Measurements from ENCODE around the gene VPS26A. TPM values are rescaled to one million over a fixed set of nuclear protein-coding genes. Genes with fewer than 3 reads are reported as not detected.

The VPS26A gene
- total RNA-seq, 1 donor from 2014 or later = 61.6 TPM

GRCh38 chr10:69090685-69091084 is 33.3 kb upstream of the VPS26A start:
- Histone ChIP-seq H3K36me3 (ENCODE audit: insufficient read depth, low read length) (no peaks in the 10 kb centered on the region), H3K4me3 (ENCODE audit: insufficient read depth, low read depth, low read length) (no peak overlapping the region), H3K9me3 (ENCODE audit: insufficient read depth, low read depth, low read length) (no peaks in the 10 kb centered on the region), H3K27ac (ENCODE audit: low read depth, low read length) (no peak overlapping the region), H3K4me1 (ENCODE audit: insufficient read depth, low read length) (peaks cover 7% of the 10 kb centered on the region), H4K20me1 (ENCODE audit: insufficient read depth, low read length) (no peaks in the 10 kb centered on the region), H3K4me2 (ENCODE audit: low read length) (peak overlapping the region; percentile 64), H3K27me3 (ENCODE audit: insufficient read depth, low read length) (no peaks in the 10 kb centered on the region), H3K9ac (ENCODE audit: low read length) (no peak overlapping the region), H2AFZ (ENCODE audit: low read depth, low read length) (no peak overlapping the region), H3K79me2 (ENCODE audit: insufficient read depth, low read length) (peaks cover 39% of the 10 kb centered on the region)
- no peak overlapping the region for H3K27ac Mint-ChIP-seq (ENCODE audit: unreplicated experiment)
- no peaks in the 10 kb centered on the region for H3K4me1 Mint-ChIP-seq (ENCODE audit: low read depth, unreplicated experiment)
- FAIRE-seq = no peak
- H3K9me3 Mint-ChIP-seq (ENCODE audit: unreplicated experiment) = no peaks in the 10 kb centered on the region
- DNase-seq (ENCODE audit: low read depth) = no peak
- H3K27me3 Mint-ChIP-seq (ENCODE audit: low read depth, unreplicated experiment) = peaks cover 3% of the 10 kb centered on the region
- H3K4me3 Mint-ChIP-seq (ENCODE audit: unreplicated experiment) = no peak overlapping the region
- TF ChIP-seq, protein P1, sequence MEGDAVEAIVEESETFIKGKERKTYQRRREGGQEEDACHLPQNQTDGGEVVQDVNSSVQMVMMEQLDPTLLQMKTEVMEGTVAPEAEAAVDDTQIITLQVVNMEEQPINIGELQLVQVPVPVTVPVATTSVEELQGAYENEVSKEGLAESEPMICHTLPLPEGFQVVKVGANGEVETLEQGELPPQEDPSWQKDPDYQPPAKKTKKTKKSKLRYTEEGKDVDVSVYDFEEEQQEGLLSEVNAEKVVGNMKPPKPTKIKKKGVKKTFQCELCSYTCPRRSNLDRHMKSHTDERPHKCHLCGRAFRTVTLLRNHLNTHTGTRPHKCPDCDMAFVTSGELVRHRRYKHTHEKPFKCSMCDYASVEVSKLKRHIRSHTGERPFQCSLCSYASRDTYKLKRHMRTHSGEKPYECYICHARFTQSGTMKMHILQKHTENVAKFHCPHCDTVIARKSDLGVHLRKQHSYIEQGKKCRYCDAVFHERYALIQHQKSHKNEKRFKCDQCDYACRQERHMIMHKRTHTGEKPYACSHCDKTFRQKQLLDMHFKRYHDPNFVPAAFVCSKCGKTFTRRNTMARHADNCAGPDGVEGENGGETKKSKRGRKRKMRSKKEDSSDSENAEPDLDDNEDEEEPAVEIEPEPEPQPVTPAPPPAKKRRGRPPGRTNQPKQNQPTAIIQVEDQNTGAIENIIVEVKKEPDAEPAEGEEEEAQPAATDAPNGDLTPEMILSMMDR (IDR thresholded peaks at IDR 0.05; ENCODE audit: insufficient read depth, low read depth, low read length) = no peak
- TF ChIP-seq EZH2 (IDR thresholded peaks at IDR 0.05; ENCODE audit: insufficient read depth, low read length) = no peak
- H3K36me3 Mint-ChIP-seq (ENCODE audit: low read depth, unreplicated experiment) = no peaks in the 10 kb centered on the region

DNA sequence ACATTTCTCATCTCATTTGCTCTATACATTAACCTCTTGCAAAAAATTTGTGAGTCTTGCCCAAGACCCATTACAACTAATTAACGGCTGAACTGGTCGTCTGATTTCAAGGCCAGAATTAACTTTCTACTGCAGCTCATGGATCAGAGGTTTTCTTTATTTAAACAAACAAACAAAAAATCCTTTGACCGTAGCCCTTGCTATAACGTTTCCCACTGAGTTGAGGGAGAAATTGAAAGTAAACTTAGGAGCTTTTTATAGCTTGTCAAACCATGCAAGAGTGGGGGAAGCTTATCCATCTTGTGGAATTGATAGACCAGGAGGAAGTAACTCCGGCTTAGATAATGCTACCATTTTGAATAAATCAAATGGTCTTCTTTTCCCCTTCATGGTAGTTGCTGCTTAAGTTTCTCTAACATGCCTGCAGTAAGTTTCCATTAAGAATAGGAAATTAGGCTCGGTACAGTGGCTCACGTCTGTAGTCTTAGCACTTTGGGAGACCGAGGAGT is 32.8 kb upstream of the VPS26A start:
- TF ChIP-seq, protein P1 (IDR thresholded peaks at IDR 0.05; ENCODE audit: insufficient read depth, low read depth, low read length) = no peak
- TF ChIP-seq EZH2 (IDR thresholded peaks at IDR 0.05; ENCODE audit: insufficient read depth, low read length) = no peak
- no peaks in the 10 kb centered on the region for H3K9me3 ChIP-seq (ENCODE audit: insufficient read depth, low read depth, low read length)
- Mint-ChIP-seq H3K36me3 (ENCODE audit: low read depth, unreplicated experiment) (no peaks in the 10 kb centered on the region), H3K9me3 (ENCODE audit: unreplicated experiment) (no peaks in the 10 kb centered on the region), H3K4me1 (ENCODE audit: low read depth, unreplicated experiment) (no peaks in the 10 kb centered on the region), H3K27me3 (ENCODE audit: low read depth, unreplicated experiment) (peaks cover 3% of the 10 kb centered on the region), H3K27ac (ENCODE audit: unreplicated experiment) (no peak overlapping the region), H3K4me3 (ENCODE audit: unreplicated experiment) (no peak overlapping the region)
- no peaks in the 10 kb centered on the region for H3K27me3 ChIP-seq (ENCODE audit: insufficient read depth, low read length)
- H4K20me1 ChIP-seq (ENCODE audit: insufficient read depth, low read length) = no peaks in the 10 kb centered on the region
- peak overlapping the region; percentile 64 for H3K4me2 ChIP-seq (ENCODE audit: low read length)
- H3K27ac ChIP-seq (ENCODE audit: low read depth, low read length) = no peak overlapping the region
- no peak overlapping the region for H2AFZ ChIP-seq (ENCODE audit: low read depth, low read length)
- H3K36me3 ChIP-seq (ENCODE audit: insufficient read depth, low read length) = no peaks in the 10 kb centered on the region
- no peak for FAIRE-seq
- DNase-seq (ENCODE audit: low read depth) = no peak
- H3K4me3 ChIP-seq (ENCODE audit: insufficient read depth, low read depth, low read length) = no peak overlapping the region
- peaks cover 44% of the 10 kb centered on the region for H3K79me2 ChIP-seq (ENCODE audit: insufficient read depth, low read length)
- peaks cover 5% of the 10 kb centered on the region for H3K4me1 ChIP-seq (ENCODE audit: insufficient read depth, low read length)
- H3K9ac ChIP-seq (ENCODE audit: low read length) = no peak overlapping the region

- Histone ChIP-seq H3K27ac (ENCODE audit: low read depth, low read length) (no peak overlapping the region), H3K4me2 (ENCODE audit: low read length) (no peak overlapping the region), H3K79me2 (ENCODE audit: insufficient read depth, low read length) (peaks cover 52% of the 10 kb centered on the region), H3K9ac (ENCODE audit: low read length) (no peak overlapping the region), H3K9me3 (ENCODE audit: insufficient read depth, low read depth, low read length) (no peaks in the 10 kb centered on the region), H3K27me3 (ENCODE audit: insufficient read depth, low read length) (no peaks in the 10 kb centered on the region), H3K4me1 (ENCODE audit: insufficient read depth, low read length) (peaks cover 3% of the 10 kb centered on the region), H3K4me3 (ENCODE audit: insufficient read depth, low read depth, low read length) (no peak overlapping the region), H4K20me1 (ENCODE audit: insufficient read depth, low read length) (no peaks in the 10 kb centered on the region), H3K36me3 (ENCODE audit: insufficient read depth, low read length) (no peaks in the 10 kb centered on the region), H2AFZ (ENCODE audit: low read depth, low read length) (no peak overlapping the region)
- Mint-ChIP-seq H3K9me3 (ENCODE audit: unreplicated experiment) (no peaks in the 10 kb centered on the region), H3K4me3 (ENCODE audit: unreplicated experiment) (no peak overlapping the region), H3K27me3 (ENCODE audit: low read depth, unreplicated experiment) (no peaks in the 10 kb centered on the region), H3K4me1 (ENCODE audit: low read depth, unreplicated experiment) (no peaks in the 10 kb centered on the region), H3K27ac (ENCODE audit: unreplicated experiment) (no peak overlapping the region), H3K36me3 (ENCODE audit: low read depth, unreplicated experiment) (no peaks in the 10 kb centered on the region)
- DNase-seq (ENCODE audit: low read depth) = peak; percentile 67
- no peak for FAIRE-seq
- TF ChIP-seq EZH2 (IDR thresholded peaks at IDR 0.05; ENCODE audit: insufficient read depth, low read length) = no peak
- TF ChIP-seq, protein P1 (IDR thresholded peaks at IDR 0.05; ENCODE audit: insufficient read depth, low read depth, low read length) = peak; percentile 66
Observed at GRCh38 chr10:69092959-69093850, 30.8 kb upstream of the VPS26A start.
